Gastroesophageal sphincter (tissue), 3 donors: Measurements from ENCODE around the gene TUBA1B.

Experiments used
- POLR2A ChIP-seq, 2 donors: fragments of 450-650 bp; IDR thresholded peaks; one replicate each; pipeline ENCODE4 v1.6.1; 2017; ENCODE audit warnings: antibody characterized with exemption in 2 of 2, mild to moderate bottlenecking in 2 of 2, moderate library complexity in 1 of 2
- TF ChIP-seq, protein P1 (sequence below), 4 experiments: fragments of 200-600 bp in 2 of 4; fragments of 450-650 bp in 2 of 4; sonication (generic) in 1 of 4; IDR thresholded peaks; one replicate each; pipeline ENCODE4 v1.5.1; 2017 to 2019; ENCODE audit warnings: antibody characterized with exemption in 4 of 4, mild to moderate bottlenecking in 2 of 4, moderate library complexity in 2 of 4

GRCh38 chr12:49121047-49121696 is 10.0 kb downstream of the TUBA1B start:
- no peak for TF ChIP-seq POLR2A (IDR thresholded peaks at IDR 0.05)
- TF ChIP-seq, protein P1, sequence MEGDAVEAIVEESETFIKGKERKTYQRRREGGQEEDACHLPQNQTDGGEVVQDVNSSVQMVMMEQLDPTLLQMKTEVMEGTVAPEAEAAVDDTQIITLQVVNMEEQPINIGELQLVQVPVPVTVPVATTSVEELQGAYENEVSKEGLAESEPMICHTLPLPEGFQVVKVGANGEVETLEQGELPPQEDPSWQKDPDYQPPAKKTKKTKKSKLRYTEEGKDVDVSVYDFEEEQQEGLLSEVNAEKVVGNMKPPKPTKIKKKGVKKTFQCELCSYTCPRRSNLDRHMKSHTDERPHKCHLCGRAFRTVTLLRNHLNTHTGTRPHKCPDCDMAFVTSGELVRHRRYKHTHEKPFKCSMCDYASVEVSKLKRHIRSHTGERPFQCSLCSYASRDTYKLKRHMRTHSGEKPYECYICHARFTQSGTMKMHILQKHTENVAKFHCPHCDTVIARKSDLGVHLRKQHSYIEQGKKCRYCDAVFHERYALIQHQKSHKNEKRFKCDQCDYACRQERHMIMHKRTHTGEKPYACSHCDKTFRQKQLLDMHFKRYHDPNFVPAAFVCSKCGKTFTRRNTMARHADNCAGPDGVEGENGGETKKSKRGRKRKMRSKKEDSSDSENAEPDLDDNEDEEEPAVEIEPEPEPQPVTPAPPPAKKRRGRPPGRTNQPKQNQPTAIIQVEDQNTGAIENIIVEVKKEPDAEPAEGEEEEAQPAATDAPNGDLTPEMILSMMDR (IDR thresholded peaks at IDR 0.05): peak; percentile 23 to 72 (median 55)
